GM20431 (cell line): ENCODE measurements around the gene CD44.

Source experiments
- in situ Hi-C: fragments of 300-500 bp; cut with MseI, MboI; formaldehyde crosslinking; loops from one replicate; pipeline ENCODE4 v1.15.0; 2020; ENCODE audit warnings: low sequenced_read_pairs; ENCODE audit not compliant: unreplicated experiment

Gene CD44

DNA sequence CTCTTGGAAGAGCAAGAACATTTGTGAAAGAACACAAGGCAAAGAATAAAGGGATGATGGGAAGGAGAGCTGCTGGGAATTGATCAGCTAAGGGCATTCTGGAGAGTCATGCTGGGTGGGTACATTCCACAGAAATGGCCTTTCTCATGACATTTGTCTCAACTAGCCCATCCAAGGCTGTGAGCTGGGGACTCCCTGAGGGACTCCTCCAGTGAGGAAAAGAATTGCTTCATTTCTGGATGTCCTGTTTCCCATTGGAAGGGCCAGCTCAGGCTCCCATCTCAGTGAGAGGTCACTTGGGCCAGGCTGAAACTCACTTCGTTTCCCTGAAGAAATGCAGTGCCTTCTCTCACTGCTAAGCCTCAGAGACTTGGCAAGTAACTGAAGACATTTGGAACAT lies 106.8 kb downstream of the CD44 start:
- in situ Hi-C loops, result loop anchor here (10.0 to 25.0 kb wide), 2 partner anchors 258 to 321 kb away; no protein-coding TSS in a partner anchor

DNA sequence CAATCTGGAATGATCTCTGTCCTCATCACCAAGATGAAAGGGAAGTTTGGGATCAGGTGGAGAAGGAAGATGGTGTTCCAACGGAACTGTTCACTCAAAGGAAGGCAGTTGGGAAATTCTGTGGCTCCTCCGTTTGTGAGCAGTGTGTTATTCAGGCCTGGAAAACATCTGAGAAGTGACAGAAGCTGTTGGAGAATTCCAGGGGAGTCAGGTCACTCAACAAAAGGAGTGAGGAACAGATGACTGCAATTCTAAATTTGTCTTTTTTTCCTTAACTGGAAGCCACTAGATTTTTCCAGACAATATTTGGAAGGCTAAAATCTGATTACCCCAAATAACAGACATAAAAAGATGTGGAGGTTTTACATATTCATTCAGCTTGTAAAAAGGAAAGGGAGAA lies 107.8 kb downstream of the CD44 start:
- in situ Hi-C loops, result loop anchor here (10.0 to 25.0 kb wide), 2 partner anchors 259 to 322 kb away; no protein-coding TSS in a partner anchor

DNA sequence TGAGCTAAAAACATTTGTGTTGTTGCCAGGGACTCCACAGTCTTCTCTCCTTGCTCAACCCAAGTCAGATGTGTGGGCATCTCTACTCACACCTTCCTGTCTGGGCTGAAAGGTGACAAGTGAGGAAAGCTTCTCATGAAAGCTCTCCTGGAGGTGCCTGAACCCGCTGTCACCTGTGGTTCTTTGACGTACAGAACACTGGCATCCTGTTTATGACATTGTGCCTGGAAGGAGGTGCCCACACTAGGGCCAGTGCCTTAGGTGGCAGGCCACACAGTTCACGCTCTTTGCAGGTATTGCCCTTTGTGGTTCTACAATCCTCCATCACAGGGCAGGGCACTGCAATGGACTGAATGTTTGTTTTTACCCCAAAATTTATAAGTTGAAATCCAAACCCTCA lies 108.5 kb downstream of the CD44 start:
- in situ Hi-C loops, result loop anchor here (10.0 to 25.0 kb wide), 2 partner anchors 260 to 323 kb away; no protein-coding TSS in a partner anchor

DNA sequence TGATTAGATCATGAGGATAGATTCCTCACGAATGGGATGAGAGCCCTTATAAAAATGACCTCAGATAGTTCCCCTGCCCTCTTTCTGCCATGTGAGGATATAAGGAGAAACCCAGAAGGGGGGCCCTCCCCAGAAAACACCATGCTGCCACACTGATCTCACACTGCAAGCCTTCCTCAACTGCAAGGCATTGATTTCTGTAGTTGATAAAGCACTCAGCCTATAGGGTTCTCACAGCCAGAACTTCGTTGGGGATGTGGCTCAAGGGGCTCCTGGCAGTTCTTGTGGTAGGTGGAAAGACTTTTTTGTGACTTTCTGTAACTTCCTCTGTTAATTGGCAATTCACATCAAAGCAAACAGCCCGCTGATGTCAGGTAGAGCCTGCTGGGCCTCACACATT lies 108.9 kb downstream of the CD44 start:
- in situ Hi-C loops, result loop anchor here (10.0 to 25.0 kb wide), 2 partner anchors 261 to 323 kb away; no protein-coding TSS in a partner anchor

DNA sequence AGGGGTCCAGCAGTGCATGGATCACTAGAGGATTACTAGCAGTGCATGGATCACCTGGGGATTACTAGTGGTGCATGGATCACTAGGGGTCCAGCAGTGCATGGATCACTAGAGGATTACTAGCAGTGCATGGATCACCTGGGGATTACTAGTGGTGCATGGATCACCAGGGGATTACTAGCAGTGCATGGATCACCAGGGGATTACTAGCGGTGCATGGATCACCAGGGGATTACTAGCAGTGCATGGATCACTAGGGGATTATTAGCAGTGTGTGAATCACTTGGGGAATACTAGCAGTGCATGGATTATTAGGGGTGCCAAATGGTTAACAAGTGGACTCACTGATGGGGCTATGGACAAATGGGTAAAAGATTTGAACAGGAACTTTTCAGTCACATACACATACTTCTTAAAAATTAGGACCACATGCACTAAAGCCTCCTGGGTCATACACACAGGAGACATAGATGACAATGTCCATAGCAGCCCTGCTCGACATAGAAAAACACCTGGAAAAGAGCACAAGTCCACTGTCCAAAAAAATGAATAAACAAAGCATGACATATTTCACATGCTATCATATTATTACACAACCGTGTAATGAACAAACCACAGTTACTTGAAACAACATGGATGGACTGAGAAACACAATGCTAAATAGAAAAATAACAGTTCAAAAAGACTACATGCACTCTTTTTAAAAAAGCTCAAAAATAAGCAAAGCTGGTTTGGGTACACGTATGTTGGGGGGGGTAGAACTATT lies 109.8 kb downstream of the CD44 start:
- in situ Hi-C loops, result loop anchor here (10.0 to 25.0 kb wide), 2 partner anchors 261 to 324 kb away; no protein-coding TSS in a partner anchor

DNA sequence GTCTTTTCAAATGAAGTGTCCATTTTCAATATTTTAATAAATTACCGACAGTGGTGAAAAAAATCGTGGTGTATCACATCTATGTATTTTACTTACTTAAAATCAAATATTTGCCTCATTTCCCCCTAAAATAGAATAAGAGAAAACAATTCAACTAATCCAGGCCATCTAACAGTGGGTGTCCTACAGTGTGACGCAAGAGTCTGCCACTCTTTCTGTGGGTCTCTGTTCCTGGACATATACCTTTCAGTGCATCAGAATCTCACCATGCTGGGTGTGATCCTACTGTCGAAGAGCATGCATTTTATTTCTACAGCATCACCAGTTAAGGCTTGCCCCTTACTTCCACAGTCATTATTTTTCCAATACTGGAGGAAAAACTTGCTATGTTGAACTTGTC lies 111.2 kb downstream of the CD44 start:
- in situ Hi-C loops, result no loop called here

DNA sequence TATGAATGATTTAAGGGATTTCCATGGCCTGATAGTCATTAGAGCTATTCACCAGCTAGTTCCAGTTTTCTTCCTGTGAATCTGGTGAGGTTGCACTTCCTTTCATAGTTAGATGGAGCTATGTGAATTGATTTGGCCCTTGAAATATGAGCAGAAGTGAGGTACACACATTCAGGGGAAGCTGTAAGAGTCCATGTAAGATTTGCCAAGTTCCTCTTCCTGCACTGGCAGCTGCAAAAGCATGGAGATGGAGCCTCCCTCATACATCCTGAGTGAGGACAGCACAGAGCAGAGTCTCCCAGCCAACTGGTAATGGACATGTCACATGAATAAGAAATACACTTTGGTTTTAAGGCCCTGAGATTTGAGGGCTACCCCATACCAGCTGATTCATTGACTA lies 111.7 kb downstream of the CD44 start:
- in situ Hi-C loops, result no loop called here

DNA sequence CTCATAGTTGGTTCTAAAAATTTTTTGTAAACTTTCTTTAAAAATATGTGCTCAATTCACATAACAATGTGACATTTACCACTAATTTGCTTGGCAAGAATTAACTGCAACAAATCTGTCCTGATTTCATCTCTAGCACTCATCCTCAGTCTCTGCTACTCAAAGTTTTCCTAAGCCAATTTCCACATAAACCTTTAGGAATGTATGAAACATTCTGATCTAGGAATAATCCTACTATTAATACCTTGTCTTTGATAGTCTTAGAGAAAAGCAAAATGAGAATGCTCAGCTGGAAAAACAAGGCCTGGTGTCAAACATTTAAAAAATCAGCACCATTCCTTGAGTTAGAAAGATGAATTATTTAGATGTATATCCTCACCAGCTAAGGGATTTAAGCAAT lies 114.3 kb downstream of the CD44 start:
- in situ Hi-C loops, result no loop called here

DNA sequence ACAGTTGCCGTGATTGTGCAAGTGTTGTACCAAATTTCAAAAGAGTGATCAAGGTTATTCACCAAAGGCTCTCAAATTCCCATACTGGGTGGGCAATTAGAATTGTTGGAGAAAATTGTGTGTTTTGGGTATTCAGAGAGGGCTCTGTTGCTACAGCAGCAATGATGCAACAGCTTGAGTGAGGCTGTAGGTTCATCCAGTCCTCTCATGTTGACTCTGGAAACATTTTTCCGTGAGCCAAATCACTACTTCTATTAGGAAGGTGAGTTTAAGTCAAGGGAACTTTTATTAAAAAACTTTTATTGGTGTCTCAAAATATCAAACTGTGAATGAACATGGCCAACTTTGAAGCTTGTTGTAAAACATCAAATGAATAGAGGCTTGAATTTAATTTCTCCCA lies 116.5 kb downstream of the CD44 start:
- in situ Hi-C loops, result no loop called here

DNA sequence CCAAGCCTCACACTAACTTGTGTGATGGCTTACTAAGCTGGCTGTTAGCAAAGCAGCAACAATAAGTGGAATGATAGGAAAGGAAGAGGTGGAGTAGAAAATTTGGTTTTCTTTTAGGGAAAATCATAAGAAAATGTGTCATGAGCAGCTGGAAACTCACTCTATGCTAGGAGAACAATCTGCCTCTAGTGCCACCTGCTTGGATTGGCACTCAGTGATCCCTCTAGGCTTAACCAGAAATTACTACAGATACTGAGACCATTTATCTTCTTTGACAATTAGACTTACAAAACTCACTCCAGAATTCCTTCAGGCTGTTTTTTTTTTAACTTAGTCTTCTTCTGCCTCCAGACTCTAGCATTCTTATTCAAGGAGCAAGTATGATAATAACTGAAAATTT lies 117.3 kb downstream of the CD44 start:
- in situ Hi-C loops, result no loop called here

DNA sequence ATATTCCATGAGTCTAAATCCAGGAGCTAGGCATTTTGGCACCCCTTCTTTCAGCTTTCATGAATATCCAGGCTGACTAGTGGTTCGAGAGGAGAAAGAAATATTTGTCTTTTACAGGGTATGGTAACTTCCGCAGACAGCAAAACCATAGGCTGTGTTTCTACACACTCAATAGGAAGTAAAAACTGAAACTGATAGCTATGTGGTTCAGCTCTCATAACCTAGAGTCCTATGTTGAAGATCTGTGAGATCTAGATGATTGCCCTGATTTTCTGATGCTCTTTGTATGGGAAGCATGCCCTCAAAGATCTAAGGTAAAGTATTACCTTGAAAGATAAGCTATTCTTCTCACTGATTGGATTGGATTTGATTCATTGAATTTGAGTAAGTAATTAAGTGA lies 118.3 kb downstream of the CD44 start:
- in situ Hi-C loops, result no loop called here

DNA sequence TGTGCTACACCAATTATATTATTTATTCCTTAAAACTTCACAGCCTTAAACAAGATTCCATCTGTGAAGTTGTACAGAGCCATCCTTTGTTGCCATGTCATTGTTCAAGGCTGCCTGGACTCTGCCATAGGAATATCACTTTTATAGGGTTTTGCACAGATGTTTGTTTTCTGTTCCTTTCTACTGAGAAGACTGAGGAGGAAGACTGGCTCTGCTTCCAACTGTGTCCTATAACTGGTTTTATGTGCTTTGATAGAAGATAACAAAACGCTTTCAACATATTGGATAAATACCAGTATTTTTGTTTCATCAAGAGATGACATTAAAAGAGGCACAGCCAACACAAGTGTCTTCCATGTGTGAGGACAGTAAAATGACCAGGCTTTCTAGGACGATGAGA lies 120.6 kb downstream of the CD44 start:
- in situ Hi-C loops, result no loop called here

DNA sequence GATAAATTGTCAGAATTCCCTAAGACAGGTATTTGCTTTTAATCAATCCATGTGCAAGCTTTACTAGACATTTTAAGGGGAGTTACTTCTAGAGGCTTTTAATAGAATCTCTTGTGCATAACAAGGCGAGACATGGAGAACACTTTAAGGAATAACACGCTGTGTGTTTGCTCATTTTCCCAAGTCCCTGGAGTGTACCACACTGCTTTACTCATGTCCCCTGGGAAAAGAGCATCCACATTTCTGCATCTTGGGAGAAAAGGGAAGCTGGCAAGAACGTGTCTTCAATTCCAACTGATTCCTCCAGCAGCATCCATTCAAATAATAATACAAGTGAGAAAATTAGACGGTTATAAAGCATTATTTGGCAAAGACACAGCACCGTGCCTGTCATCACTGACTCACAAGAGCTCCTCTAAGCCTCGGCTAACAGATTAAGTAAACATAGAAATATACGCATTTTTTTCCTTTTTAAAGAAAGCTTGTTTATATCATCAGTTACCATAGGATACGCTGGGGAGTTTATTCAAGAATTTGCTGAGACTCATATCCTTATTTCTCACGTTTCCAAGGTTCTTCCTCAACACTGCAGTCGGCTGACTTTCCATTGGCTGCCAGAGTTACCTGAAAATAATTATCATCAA lies 121.5 kb downstream of the CD44 start:
- in situ Hi-C loops, result no loop called here

DNA sequence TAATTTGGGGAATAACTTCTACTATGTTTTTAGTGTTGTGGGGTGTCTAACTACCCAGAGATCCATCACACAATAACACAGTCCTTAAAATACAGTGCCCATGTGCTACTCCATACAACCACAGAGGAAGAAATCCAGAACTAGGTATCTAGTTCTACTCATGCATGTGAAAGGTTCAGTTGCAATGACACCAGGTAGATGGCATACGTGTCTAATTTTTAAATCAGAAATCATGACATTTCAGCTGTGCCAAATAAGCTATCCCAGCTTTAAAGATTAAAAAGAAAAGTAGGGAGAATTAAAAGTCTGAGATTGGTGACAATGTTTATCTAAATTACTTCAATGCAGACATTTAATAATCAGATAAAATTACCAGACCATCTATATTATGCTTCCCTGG lies 122.2 kb downstream of the CD44 start:
- in situ Hi-C loops, result no loop called here

DNA sequence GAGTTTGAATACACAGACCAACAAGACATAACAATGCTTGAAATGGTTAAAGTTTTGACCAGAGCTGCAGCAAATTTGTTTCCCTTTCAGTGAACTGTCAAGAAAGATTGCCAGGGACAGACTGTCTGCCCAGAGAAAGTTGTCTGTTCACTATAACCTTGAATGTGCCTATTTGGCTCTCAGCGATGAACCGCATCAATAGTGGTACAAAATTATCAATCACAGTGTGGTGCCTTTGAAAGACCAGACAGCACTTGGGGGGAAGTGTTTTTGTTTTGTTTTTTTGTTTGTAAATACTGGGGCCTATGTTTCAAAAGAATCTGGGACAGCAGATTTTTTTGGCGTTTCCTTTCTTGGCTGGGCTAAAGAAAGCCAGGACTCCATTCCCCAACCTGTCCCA lies 123.1 kb downstream of the CD44 start:
- in situ Hi-C loops, result no loop called here

DNA sequence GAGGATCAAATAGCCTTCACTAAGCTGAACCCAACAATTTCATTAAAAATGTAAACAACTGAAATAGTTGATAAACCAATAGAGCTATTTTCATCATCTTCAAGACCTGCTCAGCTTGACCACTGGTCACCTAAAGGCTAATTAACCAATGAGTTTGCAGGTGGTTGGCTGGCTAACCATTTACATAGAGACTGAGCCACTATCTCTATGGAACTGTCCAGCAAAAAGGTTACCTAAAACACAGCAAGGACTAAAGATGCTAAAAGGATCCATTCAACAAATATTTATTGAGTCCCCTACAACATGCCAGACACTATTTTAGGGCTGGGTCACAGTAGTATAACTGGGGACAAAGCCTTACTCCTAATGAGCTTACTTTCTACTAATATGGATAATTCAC lies 123.8 kb downstream of the CD44 start:
- in situ Hi-C loops, result no loop called here

DNA sequence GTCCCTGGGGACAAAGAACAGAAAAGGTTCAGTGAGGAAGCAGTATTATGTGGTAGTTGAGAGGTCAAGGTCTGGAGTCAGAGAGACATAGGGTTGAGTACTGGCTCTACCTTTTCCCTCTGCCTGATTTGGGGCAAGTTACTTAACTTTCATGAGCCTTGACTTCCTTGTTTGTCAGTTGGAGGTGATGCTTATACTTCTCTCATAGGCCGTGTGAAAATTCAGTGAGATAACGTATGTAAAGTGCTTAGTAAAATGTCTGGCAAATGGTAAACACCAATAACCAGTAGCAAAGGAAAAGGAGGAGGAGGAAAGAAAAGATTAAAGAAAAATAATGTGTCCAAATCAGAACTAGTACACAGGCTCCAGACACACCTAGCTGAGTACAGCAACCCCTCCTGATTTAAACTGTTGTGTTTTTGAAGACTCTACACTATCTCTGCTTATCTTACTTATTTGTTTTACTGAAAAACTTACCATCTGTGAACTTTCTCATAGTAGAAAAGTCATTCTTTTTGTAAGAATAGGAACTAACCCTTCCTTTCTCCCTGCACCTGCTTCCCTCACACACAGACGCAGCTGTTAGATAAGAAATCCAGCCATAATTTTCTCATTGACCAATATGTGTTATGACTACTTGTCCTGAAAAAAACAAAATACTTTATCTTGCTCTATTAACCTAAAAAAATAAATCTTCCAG lies 126.9 kb downstream of the CD44 start:
- in situ Hi-C loops, result no loop called here

DNA sequence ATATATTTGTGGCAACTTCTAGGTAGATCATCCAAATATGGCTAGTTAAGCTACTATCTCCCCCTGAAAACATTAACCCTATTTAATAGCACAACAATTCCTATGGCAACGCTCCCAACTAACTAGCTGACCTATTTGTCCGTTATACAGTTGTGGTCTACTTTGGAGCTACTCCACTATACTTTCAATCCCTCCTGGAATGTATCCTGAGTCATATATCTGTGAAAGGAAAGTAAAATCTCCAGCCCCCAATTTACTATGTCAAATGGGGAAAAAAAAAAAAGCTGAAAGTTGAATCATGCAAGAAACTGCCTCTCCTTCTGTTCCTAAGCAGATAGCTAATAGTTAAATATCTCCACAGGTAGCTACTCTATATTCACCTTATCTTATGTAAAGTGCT lies 128.5 kb downstream of the CD44 start:
- in situ Hi-C loops, result no loop called here

DNA sequence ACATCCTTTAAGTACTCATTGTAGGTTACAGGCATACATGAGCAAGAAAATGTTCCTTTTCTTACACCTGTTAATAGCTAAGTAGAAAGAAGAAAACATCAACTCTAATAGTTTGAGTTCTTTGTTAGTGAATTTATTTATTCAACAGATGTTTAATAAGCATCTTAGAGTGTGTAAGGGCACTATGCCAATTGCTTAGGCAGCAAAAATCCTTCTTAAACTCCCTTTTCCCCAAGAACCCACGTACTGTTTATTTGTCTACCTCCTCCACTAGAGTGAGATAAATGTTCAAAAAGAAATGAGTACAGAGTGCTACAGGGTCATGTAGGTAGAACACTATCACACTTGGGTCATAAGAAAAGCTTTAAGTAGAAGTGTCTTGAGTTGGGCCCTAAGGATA lies 131.4 kb downstream of the CD44 start:
- in situ Hi-C loops, result no loop called here

DNA sequence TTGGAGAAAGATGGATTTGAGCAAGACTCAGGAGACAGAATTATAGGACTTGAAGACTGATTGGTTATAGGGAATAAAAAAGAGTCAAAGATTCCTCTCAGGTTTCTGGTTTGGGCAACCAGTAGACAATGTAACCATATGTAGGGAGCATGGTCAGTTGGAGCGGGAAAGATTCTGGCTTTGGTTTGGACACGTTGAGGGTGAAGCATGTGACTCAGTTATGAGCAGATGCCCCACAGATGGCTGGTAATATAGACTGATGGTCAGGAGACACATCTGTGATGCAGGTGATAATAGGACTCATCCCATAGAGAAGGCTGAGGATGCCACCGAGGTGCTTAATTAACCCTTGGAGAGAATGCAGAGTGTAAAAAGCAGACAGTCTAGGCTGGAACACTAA lies 132.1 kb downstream of the CD44 start:
- in situ Hi-C loops, result no loop called here

DNA sequence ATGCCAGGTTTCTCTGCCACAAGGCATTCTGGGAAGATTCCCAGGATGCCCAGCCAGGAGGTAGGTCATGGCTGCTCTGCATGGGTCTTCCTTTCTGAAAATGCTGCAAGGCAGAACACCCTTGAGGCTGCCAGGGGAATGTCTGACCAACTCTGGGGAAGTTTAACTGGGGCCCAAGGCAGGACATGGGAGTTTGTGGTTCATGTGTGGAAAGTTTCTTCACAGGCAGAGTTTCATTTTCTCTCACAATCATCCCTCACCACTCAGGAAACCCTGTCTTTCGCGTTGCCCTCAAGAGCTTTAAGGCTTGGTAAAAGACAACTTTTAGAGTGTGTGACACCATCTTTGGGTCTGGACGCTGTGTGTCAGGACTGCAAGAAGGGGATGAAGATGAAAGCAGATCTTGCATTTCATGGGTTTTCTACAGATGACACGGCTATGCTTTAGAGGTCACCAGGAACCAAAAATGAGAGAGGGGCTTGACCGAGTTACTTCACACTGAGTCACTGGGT lies 133.5 kb downstream of the CD44 start:
- in situ Hi-C loops, result no loop called here
